Measurements from ENCODE around the gene ACACB.

ACACB gene

GRCh38 chr12:109121346-109121880, 5.0 kb downstream of the ACACB start:
- no peaks in the 10 kb centered on the region for H3K36me3 Mint-ChIP-seq (ENCODE audit: low read depth)
- no peak overlapping the region for H3K27ac Mint-ChIP-seq
- H3K4me1 Mint-ChIP-seq (ENCODE audit: low read depth): no peaks in the 10 kb centered on the region
- H3K9me3 Mint-ChIP-seq: no peaks in the 10 kb centered on the region
- H3K4me3 Mint-ChIP-seq: no peak overlapping the region
- H3K27me3 Mint-ChIP-seq: no peaks in the 10 kb centered on the region

GRCh38 chr12:109124878-109125648, 8.7 kb downstream of the ACACB start:
- H3K4me1 Mint-ChIP-seq (ENCODE audit: low read depth): no peaks in the 10 kb centered on the region
- H3K9me3 Mint-ChIP-seq: no peaks in the 10 kb centered on the region
- H3K27me3 Mint-ChIP-seq: no peaks in the 10 kb centered on the region
- no peak overlapping the region for H3K27ac Mint-ChIP-seq
- H3K36me3 Mint-ChIP-seq (ENCODE audit: low read depth): no peaks in the 10 kb centered on the region
- no peak overlapping the region for H3K4me3 Mint-ChIP-seq

- no peaks in the 10 kb centered on the region for H3K9me3 Mint-ChIP-seq
- no peak overlapping the region for H3K27ac Mint-ChIP-seq
- no peaks in the 10 kb centered on the region for H3K27me3 Mint-ChIP-seq
Measured at GRCh38 chr12:109125791-109126190, 9.4 kb downstream of the ACACB start.

GRCh38 chr12:109126784-109127183, 10.4 kb downstream of the ACACB start:
- H3K4me3 Mint-ChIP-seq: no peak overlapping the region
- no peaks in the 10 kb centered on the region for H3K27me3 Mint-ChIP-seq
- H3K9me3 Mint-ChIP-seq: no peaks in the 10 kb centered on the region
- H3K36me3 Mint-ChIP-seq (ENCODE audit: low read depth): no peaks in the 10 kb centered on the region
- H3K27ac Mint-ChIP-seq: no peak overlapping the region
- H3K4me1 Mint-ChIP-seq (ENCODE audit: low read depth): no peaks in the 10 kb centered on the region

More at GRCh38 chr12:109125791-109126190, 9.4 kb downstream of the ACACB start:
- no peaks in the 10 kb centered on the region for H3K4me1 Mint-ChIP-seq (ENCODE audit: low read depth)
- no peak overlapping the region for H3K4me3 Mint-ChIP-seq
- H3K36me3 Mint-ChIP-seq (ENCODE audit: low read depth): no peaks in the 10 kb centered on the region

GRCh38 chr12:109127533-109128242, 11.3 kb downstream of the ACACB start:
- Mint-ChIP-seq H3K27ac (no peak overlapping the region), H3K4me3 (no peak overlapping the region), H3K4me1 (ENCODE audit: low read depth) (no peaks in the 10 kb centered on the region)

GRCh38 chr12:109130297-109131153, 14.1 kb downstream of the ACACB start:
- H3K4me1 Mint-ChIP-seq (ENCODE audit: low read depth): no peaks in the 10 kb centered on the region
- H3K4me3 Mint-ChIP-seq: no peak overlapping the region
- H3K27me3 Mint-ChIP-seq: no peaks in the 10 kb centered on the region
- no peak overlapping the region for H3K27ac Mint-ChIP-seq
- H3K9me3 Mint-ChIP-seq: no peaks in the 10 kb centered on the region
- no peaks in the 10 kb centered on the region for H3K36me3 Mint-ChIP-seq (ENCODE audit: low read depth)

More at GRCh38 chr12:109127533-109128242, 11.3 kb downstream of the ACACB start:
- Mint-ChIP-seq H3K9me3 (no peaks in the 10 kb centered on the region), H3K36me3 (ENCODE audit: low read depth) (no peaks in the 10 kb centered on the region), H3K27me3 (no peaks in the 10 kb centered on the region)

- Mint-ChIP-seq H3K27ac (no peak overlapping the region), H3K9me3 (no peaks in the 10 kb centered on the region), H3K27me3 (no peaks in the 10 kb centered on the region), H3K4me3 (no peak overlapping the region), H3K36me3 (ENCODE audit: low read depth) (no peaks in the 10 kb centered on the region), H3K4me1 (ENCODE audit: low read depth) (no peaks in the 10 kb centered on the region)
Measured at GRCh38 chr12:109131154-109132050, 15.0 kb downstream of the ACACB start.

- Mint-ChIP-seq H3K4me3 (no peak overlapping the region), H3K27ac (no peak overlapping the region), H3K27me3 (no peaks in the 10 kb centered on the region), H3K9me3 (peaks cover 4% of the 10 kb centered on the region), H3K36me3 (ENCODE audit: low read depth) (no peaks in the 10 kb centered on the region), H3K4me1 (ENCODE audit: low read depth) (no peaks in the 10 kb centered on the region)
Measured at GRCh38 chr12:109134186-109134917, 18.0 kb downstream of the ACACB start.

GRCh38 chr12:109137055-109137454, 20.7 kb downstream of the ACACB start:
- Mint-ChIP-seq H3K9me3 (peaks cover 4% of the 10 kb centered on the region), H3K27ac (no peak overlapping the region), H3K4me1 (ENCODE audit: low read depth) (no peaks in the 10 kb centered on the region), H3K27me3 (no peaks in the 10 kb centered on the region), H3K4me3 (no peak overlapping the region), H3K36me3 (ENCODE audit: low read depth) (no peaks in the 10 kb centered on the region)

- Mint-ChIP-seq H3K9me3 (peaks cover 4% of the 10 kb centered on the region), H3K36me3 (ENCODE audit: low read depth) (no peaks in the 10 kb centered on the region), H3K27me3 (no peaks in the 10 kb centered on the region), H3K27ac (no peak overlapping the region), H3K4me1 (ENCODE audit: low read depth) (peaks cover 3% of the 10 kb centered on the region), H3K4me3 (no peak overlapping the region)
Measured at GRCh38 chr12:109139360-109139759, 23.0 kb downstream of the ACACB start.

- Mint-ChIP-seq H3K9me3 (peaks cover 4% of the 10 kb centered on the region), H3K4me1 (ENCODE audit: low read depth) (peaks cover 3% of the 10 kb centered on the region), H3K27ac (no peak overlapping the region), H3K4me3 (no peak overlapping the region), H3K36me3 (ENCODE audit: low read depth) (no peaks in the 10 kb centered on the region), H3K27me3 (no peaks in the 10 kb centered on the region)
Measured at GRCh38 chr12:109139791-109140190, 23.4 kb downstream of the ACACB start.

- no peak overlapping the region for H3K4me3 Mint-ChIP-seq
- H3K9me3 Mint-ChIP-seq: peaks cover 4% of the 10 kb centered on the region
- peaks cover 3% of the 10 kb centered on the region for H3K4me1 Mint-ChIP-seq (ENCODE audit: low read depth)
- H3K27ac Mint-ChIP-seq: no peak overlapping the region
- H3K27me3 Mint-ChIP-seq: no peaks in the 10 kb centered on the region
- H3K36me3 Mint-ChIP-seq (ENCODE audit: low read depth): no peaks in the 10 kb centered on the region
Measured at GRCh38 chr12:109140560-109140959, 24.2 kb downstream of the ACACB start.

- no peaks in the 10 kb centered on the region for H3K36me3 Mint-ChIP-seq (ENCODE audit: low read depth)
- no peaks in the 10 kb centered on the region for H3K9me3 Mint-ChIP-seq
- H3K4me3 Mint-ChIP-seq: no peak overlapping the region
- H3K27me3 Mint-ChIP-seq: no peaks in the 10 kb centered on the region
- no peak overlapping the region for H3K27ac Mint-ChIP-seq
- H3K4me1 Mint-ChIP-seq (ENCODE audit: low read depth): peaks cover 3% of the 10 kb centered on the region
Measured at GRCh38 chr12:109144224-109144623, 27.8 kb downstream of the ACACB start.

Data from stimulated activated naive CD8-positive, alpha-beta T cell treated with anti-CD3 and anti-CD28 coated beads, Interleukin-15, Interleukin-2, amounts not matched to agents 100 ng/mL and 50 ng/mL, for 24 hours (primary cell).